HUES48 (cell line): Measurements from ENCODE around the gene ALDH3A2.
"Not testable (repeated sequence)": the region's sequence is repeated elsewhere in the genome, so short reads cannot be mapped to it uniquely, and the experiment has no call there.

Source experiments
- H3K27ac ChIP-seq: one replicate; pipeline ENCODE4 v1.7.0; 2013; ENCODE audit warnings: low read depth, low read length, inconsistent platforms
- H3K27me3 ChIP-seq: 2 replicates; pipeline ENCODE4 v1.6.1; 2013; ENCODE audit warnings: mild to moderate bottlenecking, low read length; ENCODE audit not compliant: control insufficient read depth, insufficient read depth
- H3K36me3 ChIP-seq: 2 replicates; pipeline ENCODE4 v1.6.1; 2013; ENCODE audit warnings: low read length; ENCODE audit not compliant: control insufficient read depth, insufficient read depth
- H3K4me1 ChIP-seq: 2 replicates; pipeline ENCODE4 v1.6.1; 2013; ENCODE audit warnings: mild to moderate bottlenecking, low read length; ENCODE audit not compliant: control insufficient read depth, insufficient read depth
- H3K4me3 ChIP-seq: 2 replicates; pipeline ENCODE4 v1.5.1; 2013; ENCODE audit warnings: mild to moderate bottlenecking, low read depth, low read length
- H3K9ac ChIP-seq: 2 replicates; pipeline ENCODE4 v1.6.1; 2013; ENCODE audit warnings: mild to moderate bottlenecking, low read depth, low read length, moderate library complexity
- H3K9me3 ChIP-seq: 2 replicates; pipeline ENCODE4 v1.6.1; 2013; ENCODE audit warnings: low read length; ENCODE audit not compliant: control insufficient read depth, insufficient read depth

The ALDH3A2 gene

GRCh38 chr17:19683117-19683516, 34.6 kb downstream of the ALDH3A2 start:
- Histone ChIP-seq H3K9ac (no peak overlapping the region), H3K27me3 (no peaks in the 10 kb centered on the region), H3K36me3 (peaks cover 15% of the 10 kb centered on the region), H3K9me3 (peaks cover 24% of the 10 kb centered on the region), H3K27ac (no peak overlapping the region), H3K4me1 (no peaks in the 10 kb centered on the region), H3K4me3 (no peak overlapping the region)

DNA sequence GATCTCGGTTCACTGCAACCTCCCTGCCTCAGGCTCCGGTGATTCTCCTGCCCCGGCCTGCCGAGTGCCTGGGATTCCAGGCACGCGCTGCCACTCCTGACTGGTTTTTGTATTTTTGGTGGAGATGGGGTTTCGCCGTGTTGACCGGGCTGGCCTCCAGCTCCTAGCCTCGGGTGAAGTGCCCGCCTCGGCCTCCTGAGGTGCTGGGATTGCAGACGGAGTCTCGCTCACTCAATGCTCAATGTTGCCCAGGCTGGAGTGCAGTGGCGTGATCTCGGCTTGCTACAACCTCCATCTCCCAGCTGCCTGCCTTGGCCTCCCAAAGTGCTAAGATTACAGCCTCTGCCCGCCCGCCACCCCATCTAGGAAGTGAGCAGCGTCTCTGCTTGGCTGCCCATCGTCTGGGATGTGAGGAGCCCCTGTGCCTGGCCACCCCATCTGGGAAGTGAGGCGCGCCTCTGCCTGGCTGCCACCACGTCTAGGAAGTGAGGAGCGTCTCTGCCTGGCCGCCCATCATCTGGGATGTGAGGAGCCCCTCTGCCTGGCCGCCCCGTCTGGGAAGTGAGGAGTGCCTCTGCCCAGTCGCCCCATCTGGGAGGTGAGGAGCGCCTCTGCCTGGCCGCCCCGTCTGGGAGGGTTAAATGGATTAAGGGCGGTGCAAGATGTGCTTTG, 36.5 kb downstream of the ALDH3A2 start:
- H3K9ac ChIP-seq, H3K4me1 ChIP-seq, H3K27me3 ChIP-seq, H3K27ac ChIP-seq, H3K4me3 ChIP-seq, H3K36me3 ChIP-seq: not testable (repeated sequence)
- H3K9me3 ChIP-seq, result peaks cover 12% of the 10 kb centered on the region; the same call in 1 of the 2 replicates

DNA sequence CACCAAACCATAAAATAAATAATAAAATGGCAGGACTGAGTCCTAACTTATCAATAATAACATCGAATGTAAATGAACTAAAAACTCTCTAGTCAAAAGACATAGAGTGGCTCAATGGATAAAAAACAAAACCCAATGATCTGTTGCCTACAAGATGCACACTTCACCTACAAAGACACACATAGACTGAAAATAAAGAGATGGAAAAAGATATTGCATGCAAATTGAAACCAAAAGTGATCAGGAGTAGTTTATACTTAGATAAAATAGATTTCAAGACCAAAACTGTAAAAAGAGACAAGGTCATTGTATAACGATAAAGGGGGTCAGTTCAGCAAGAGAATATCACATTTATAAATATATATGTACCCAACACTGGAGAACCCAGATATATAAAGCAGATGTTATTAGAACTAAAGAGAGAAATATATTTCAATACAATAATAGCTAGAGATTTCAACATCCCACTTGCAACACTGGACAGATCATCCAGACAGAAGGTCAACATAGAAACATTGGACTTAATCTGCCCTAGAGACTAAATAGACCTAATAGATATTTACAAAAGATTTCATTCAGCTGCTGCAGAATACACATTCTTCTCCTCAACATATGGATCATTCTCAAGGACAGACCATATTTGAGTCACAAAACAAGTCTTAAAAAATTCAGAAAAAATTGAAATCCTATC, 38.0 kb downstream of the ALDH3A2 start:
- H3K27ac ChIP-seq, result no peak overlapping the region
- no peak overlapping the region for H3K4me3 ChIP-seq
- H3K36me3 ChIP-seq, result no peaks in the 10 kb centered on the region
- H3K9ac ChIP-seq, result no peak overlapping the region
- H3K4me1 ChIP-seq, result no peaks in the 10 kb centered on the region
- H3K9me3 ChIP-seq, result peaks cover 17% of the 10 kb centered on the region
- no peaks in the 10 kb centered on the region for H3K27me3 ChIP-seq

GRCh38 chr17:19702217-19702641, 53.7 kb downstream of the ALDH3A2 start:
- no peaks in the 10 kb centered on the region for H3K27me3 ChIP-seq
- H3K27ac ChIP-seq, result no peak overlapping the region
- no peak overlapping the region for H3K4me3 ChIP-seq
- no peaks in the 10 kb centered on the region for H3K9me3 ChIP-seq
- H3K9ac ChIP-seq, result no peak overlapping the region
- H3K36me3 ChIP-seq, result no peaks in the 10 kb centered on the region
- peaks cover 19% of the 10 kb centered on the region for H3K4me1 ChIP-seq

- H3K4me1 ChIP-seq, result peaks cover 21% of the 10 kb centered on the region
- no peak overlapping the region; the same call in 1 of the 2 replicates for H3K9ac ChIP-seq
- no peaks in the 10 kb centered on the region for H3K36me3 ChIP-seq
- H3K27ac ChIP-seq, result peak overlapping the region; percentile 24
- no peaks in the 10 kb centered on the region for H3K27me3 ChIP-seq
- no peak overlapping the region for H3K4me3 ChIP-seq
- no peaks in the 10 kb centered on the region for H3K9me3 ChIP-seq
These were observed 54.7 kb downstream of the ALDH3A2 start for GRCh38 chr17:19703106-19703827.

DNA sequence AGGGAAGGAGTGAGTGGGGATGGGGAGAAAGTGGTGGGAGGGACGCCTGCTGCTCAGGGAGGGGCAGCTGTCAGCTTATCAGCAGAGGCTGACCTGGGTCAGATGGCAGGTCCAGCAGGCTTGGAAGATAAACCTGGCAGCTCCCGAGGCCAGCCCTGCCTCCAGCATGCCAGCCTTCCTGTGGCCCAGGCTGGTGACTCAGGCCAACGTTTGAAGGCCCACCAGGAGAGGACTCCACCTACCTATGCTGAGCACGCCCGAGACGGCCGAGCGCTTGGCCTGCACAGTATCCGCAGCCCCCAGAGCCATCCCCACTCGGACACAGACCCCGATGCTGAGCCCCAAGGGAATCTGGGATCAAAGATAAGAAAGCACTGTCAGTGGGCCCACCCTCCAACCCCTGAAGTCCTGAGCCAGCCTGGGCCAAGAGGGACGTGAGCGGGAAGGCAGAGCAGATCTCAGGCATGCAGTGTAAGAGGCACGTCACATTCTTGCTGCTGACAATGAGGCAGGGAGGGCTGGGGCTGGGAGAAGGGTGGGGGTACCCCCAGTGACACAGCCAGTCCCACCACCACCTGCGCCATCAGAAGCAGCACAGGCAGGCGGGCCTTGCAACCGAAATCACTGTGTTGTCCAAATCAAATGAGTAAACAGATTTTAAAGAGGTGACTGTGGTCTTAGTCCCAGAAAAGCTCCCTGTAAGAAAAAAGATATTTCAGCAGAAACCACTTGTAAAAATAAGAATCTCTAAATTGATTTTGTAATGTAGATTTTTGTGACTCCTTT, 55.5 kb downstream of the ALDH3A2 start:
- Histone ChIP-seq H3K9me3 (no peaks in the 10 kb centered on the region), H3K4me1 (peaks cover 21% of the 10 kb centered on the region), H3K9ac (no peak overlapping the region), H3K27ac (peak overlapping the region; percentile 49), H3K4me3 (no peak overlapping the region), H3K27me3 (no peaks in the 10 kb centered on the region), H3K36me3 (no peaks in the 10 kb centered on the region)

DNA sequence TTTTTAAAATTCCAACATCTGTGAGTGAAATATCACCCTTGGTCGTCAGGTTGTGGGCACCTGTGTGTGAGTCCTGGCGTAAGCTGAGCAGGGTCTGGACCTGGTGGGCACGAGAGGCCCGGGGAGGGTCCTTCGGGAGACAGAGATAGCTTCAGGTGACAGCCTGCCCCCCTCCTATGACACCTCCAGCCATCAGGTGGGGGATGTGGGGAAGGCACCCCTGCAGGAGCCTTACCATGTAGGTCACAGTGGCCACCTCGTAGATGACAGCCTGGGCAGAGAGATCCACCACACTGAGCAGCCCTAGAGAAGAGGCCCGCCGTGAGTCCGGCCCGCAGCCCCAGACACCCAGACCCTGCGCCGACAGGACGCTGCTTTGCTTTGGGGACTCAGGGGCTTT, 56.6 kb downstream of the ALDH3A2 start:
- H3K9ac ChIP-seq, result no peak overlapping the region
- H3K27me3 ChIP-seq, result no peaks in the 10 kb centered on the region
- peaks cover 21% of the 10 kb centered on the region for H3K4me1 ChIP-seq
- no peaks in the 10 kb centered on the region for H3K9me3 ChIP-seq
- H3K36me3 ChIP-seq, result no peaks in the 10 kb centered on the region
- H3K27ac ChIP-seq, result no peak overlapping the region
- no peak overlapping the region for H3K4me3 ChIP-seq

GRCh38 chr17:19705771-19706770, 57.5 kb downstream of the ALDH3A2 start:
- H3K4me1 ChIP-seq, result peaks cover 21% of the 10 kb centered on the region
- no peak overlapping the region for H3K4me3 ChIP-seq
- H3K27me3 ChIP-seq, result no peaks in the 10 kb centered on the region
- H3K36me3 ChIP-seq, result no peaks in the 10 kb centered on the region
- peak overlapping the region; percentile 47 for H3K27ac ChIP-seq
- no peak overlapping the region for H3K9ac ChIP-seq
- H3K9me3 ChIP-seq, result no peaks in the 10 kb centered on the region

- H3K4me3 ChIP-seq, result no peak overlapping the region
- H3K4me1 ChIP-seq, result peaks cover 21% of the 10 kb centered on the region
- no peaks in the 10 kb centered on the region for H3K27me3 ChIP-seq
- H3K9ac ChIP-seq, result no peak overlapping the region
- H3K36me3 ChIP-seq, result no peaks in the 10 kb centered on the region
- no peak overlapping the region for H3K27ac ChIP-seq
- H3K9me3 ChIP-seq, result no peaks in the 10 kb centered on the region
These were observed 58.5 kb downstream of the ALDH3A2 start for GRCh38 chr17:19706791-19707727.
